H1 (cell line): ENCODE measurements around the gene TKTL2. TPM values are rescaled to one million over a fixed set of nuclear protein-coding genes. Genes with fewer than 3 reads are reported as not detected.

Experiments used
- CTCF ChIA-PET: fragments of 300-600 bp; sonication (Branson Sonifier 250); formaldehyde crosslinking; loops from one replicate; lab custom pipeline; 2021; ENCODE audit not compliant: partially characterized antibody; lab: Charles Lee
- POLR2A ChIA-PET: fragments of 300-600 bp; sonication (Branson Sonifier 250); formaldehyde crosslinking; loops from one replicate; lab custom pipeline; 2021; ENCODE audit warnings: inconsistent platforms; ENCODE audit not compliant: partially characterized antibody; lab: Charles Lee
- DNase-seq, 2 experiments: peaks; one replicate each; pipeline versions ENCODE4 v3.0.0 to v3.0.0-alpha.2; 2010 to 2022; ENCODE audit warnings: low spot score in 2 of 2, low read depth in 1 of 2, mixed read lengths in 1 of 2
- FAIRE-seq: peaks from 2 replicates; lab custom pipeline; 2011; peaks lifted over from hg19 to GRCh38; lab: Jason Lieb, UNC
- H2AFZ ChIP-seq: 2 replicates; pipeline ENCODE4 v1.8.1; 2012; ENCODE audit warnings: low read length, inconsistent platforms
- H2AK5ac ChIP-seq: 2 replicates; pipeline ENCODE4 v1.6.1; 2013; ENCODE audit warnings: low read depth, low read length
- H2BK120ac ChIP-seq: replicated peaks from 2 replicates; pipeline ENCODE3; 2013; ENCODE audit warnings: low read depth, low read length, inconsistent platforms
- H2BK12ac ChIP-seq: 2 replicates; pipeline ENCODE4 v1.6.1; 2013; ENCODE audit warnings: low read depth, low read length
- H2BK15ac ChIP-seq: 2 replicates; pipeline ENCODE4 v1.6.1; 2013; ENCODE audit warnings: low read length
- H2BK20ac ChIP-seq: 2 replicates; pipeline ENCODE4 v1.6.1; 2013; ENCODE audit warnings: low read length
- H2BK5ac ChIP-seq: 2 replicates; pipeline ENCODE4 v1.6.1; 2013; ENCODE audit warnings: low read depth, low read length
- H3K14ac ChIP-seq: 2 replicates; pipeline ENCODE4 v1.6.1; 2013; ENCODE audit warnings: inconsistent platforms; ENCODE audit not compliant: insufficient read length
- H3K18ac ChIP-seq: 2 replicates; pipeline ENCODE4 v1.6.1; 2013; ENCODE audit warnings: low read length; ENCODE audit errors: extremely low read depth
- H3K23ac ChIP-seq: 2 replicates; pipeline ENCODE4 v1.6.1; 2013; ENCODE audit warnings: inconsistent platforms; ENCODE audit not compliant: insufficient read length
- H3K23me2 ChIP-seq: 2 replicates; pipeline ENCODE4 v1.6.1; 2013; ENCODE audit warnings: low read depth, low read length
- H3K27ac ChIP-seq: 2 replicates; pipeline ENCODE4 v1.6.1; 2011; ENCODE audit warnings: low read depth, low read length, inconsistent platforms
- H3K27me3 ChIP-seq, 4 experiments: replicated peaks in 1 of 4; 1 replicate in 1 of 4; 2 replicates in 3 of 4; pipeline versions ENCODE4 v1.6.1 to v1.8.1; 2011 to 2013; ENCODE audit warnings: low read length in 3 of 4, mild to moderate bottlenecking in 3 of 4, inconsistent platforms in 2 of 4, mixed read lengths in 2 of 4, moderate library complexity in 1 of 4; ENCODE audit not compliant: control insufficient read depth in 3 of 4, insufficient read depth in 3 of 4; ENCODE audit errors: extremely low read depth in 1 of 4
- H3K36me3 ChIP-seq, 4 experiments: 2 replicates each; pipeline versions ENCODE4 v1.6.1 to v1.8.1; 2011 to 2013; ENCODE audit warnings: mild to moderate bottlenecking in 4 of 4, low read length in 3 of 4, moderate library complexity in 2 of 4, control low read depth in 1 of 4, inconsistent platforms in 1 of 4; ENCODE audit not compliant: insufficient read depth in 4 of 4, control insufficient read depth in 2 of 4
- H3K4ac ChIP-seq: replicated peaks from 2 replicates; pipeline ENCODE3; 2013; ENCODE audit warnings: low read length, low read depth, mixed read lengths, inconsistent platforms; ENCODE audit not compliant: insufficient read length
- H3K4me1 ChIP-seq, 4 experiments: replicated peaks in 1 of 4; 1 replicate in 1 of 4; 2 replicates in 3 of 4; pipeline versions ENCODE4 v1.6.1 to v1.8.1; 2011 to 2013; ENCODE audit warnings: low read length in 3 of 4, inconsistent platforms in 2 of 4, mixed read lengths in 1 of 4; ENCODE audit not compliant: insufficient read depth in 4 of 4, control insufficient read depth in 3 of 4
- H3K4me2 ChIP-seq, 2 experiments: 2 replicates each; pipeline versions ENCODE4 v1.6.1 to v1.8.1; 2011 to 2013; ENCODE audit warnings: low read depth in 2 of 2, low read length in 2 of 2, control low read depth in 1 of 2, inconsistent platforms in 1 of 2, mild to moderate bottlenecking in 1 of 2; ENCODE audit not compliant: insufficient read depth in 1 of 2
- H3K4me3 ChIP-seq, 4 experiments: fragments of 200-600, 300-600 bp in 1 of 4; sonication (generic), shearing (Covaris generic), sonication (Bioruptor Twin) in 1 of 4; 2 replicates each; pipeline versions ENCODE4 v1.5.1 to v1.8.1; 2011 to 2016; ENCODE audit warnings: low read length in 4 of 4, low read depth in 3 of 4, control low read depth in 2 of 4, inconsistent platforms in 2 of 4, mild to moderate bottlenecking in 2 of 4, mixed read lengths in 1 of 4, moderate library complexity in 1 of 4; ENCODE audit not compliant: insufficient read depth in 2 of 4; ENCODE audit errors: extremely low read depth in 1 of 4
- H3K56ac ChIP-seq: replicated peaks from 2 replicates; pipeline ENCODE3; 2013; ENCODE audit warnings: low read depth, mild to moderate bottlenecking, mixed read lengths, low read length, inconsistent platforms; ENCODE audit not compliant: insufficient read length
- H3K79me1 ChIP-seq: 2 replicates; pipeline ENCODE4 v1.6.1; 2013; ENCODE audit warnings: low read depth, low read length, control low read depth
- H3K79me2 ChIP-seq, 2 experiments: 2 replicates each; pipeline versions ENCODE4 v1.6.1 to v1.8.1; 2012 to 2013; ENCODE audit warnings: low read length in 2 of 2, mild to moderate bottlenecking in 2 of 2, inconsistent platforms in 1 of 2; ENCODE audit not compliant: insufficient read depth in 2 of 2, control insufficient read depth in 1 of 2
- H3K9ac ChIP-seq, 4 experiments: replicated peaks in 1 of 4; 1 replicate in 1 of 4; 2 replicates in 3 of 4; pipeline versions ENCODE4 v1.6.1 to v1.8.1; 2011 to 2013; ENCODE audit warnings: low read depth in 3 of 4, low read length in 3 of 4, control low read depth in 2 of 4, mild to moderate bottlenecking in 2 of 4, moderate library complexity in 2 of 4, inconsistent platforms in 1 of 4; ENCODE audit errors: extremely low read depth in 1 of 4
- H3K9me3 ChIP-seq, 2 experiments: 2 replicates each; pipeline versions ENCODE4 v1.6.1 to v1.8.1; 2012 to 2013; ENCODE audit warnings: mild to moderate bottlenecking in 2 of 2, moderate library complexity in 2 of 2, control low read depth in 1 of 2, inconsistent platforms in 1 of 2, low read depth in 1 of 2, low read length in 1 of 2, mixed read lengths in 1 of 2; ENCODE audit not compliant: insufficient read depth in 2 of 2
- H4K20me1 ChIP-seq, 2 experiments: replicated peaks in 1 of 2; 2 replicates each; pipeline versions ENCODE3 to v1.8.1; 2011 to 2013; ENCODE audit warnings: inconsistent platforms in 2 of 2, low read length in 2 of 2, mild to moderate bottlenecking in 1 of 2; ENCODE audit not compliant: insufficient read depth in 2 of 2, control insufficient read depth in 1 of 2
- H4K5ac ChIP-seq: 2 replicates; pipeline ENCODE4 v1.6.1; 2013; ENCODE audit warnings: low read length, low read depth, mixed read lengths, inconsistent platforms; ENCODE audit not compliant: insufficient read length
- H4K8ac ChIP-seq: 2 replicates; pipeline ENCODE4 v1.8.0; 2013; ENCODE audit warnings: mild to moderate bottlenecking, moderate library complexity, low read length, inconsistent platforms; ENCODE audit not compliant: insufficient read depth; ENCODE audit errors: extremely low read depth
- H4K91ac ChIP-seq: replicated peaks from 2 replicates; pipeline ENCODE3; 2013; ENCODE audit warnings: low read length, mixed read lengths, inconsistent platforms; ENCODE audit not compliant: insufficient read length
- ASH2L ChIP-seq: fragments of 200-600, 300-600 bp; sonication (generic); IDR thresholded peaks from one replicate; pipeline ENCODE4 v1.7.1; 2017; ENCODE audit warnings: low read length
- ATF3 ChIP-seq: IDR thresholded peaks from 2 replicates; pipeline ENCODE4 v1.6.1; 2011; ENCODE audit warnings: low read depth, mild to moderate bottlenecking, low read length; ENCODE audit not compliant: insufficient read depth
- BACH1 ChIP-seq: IDR thresholded peaks from 2 replicates; pipeline ENCODE4 v1.6.1; 2012; ENCODE audit warnings: low read length, improper control_type of control experiment
- CBX5 ChIP-seq: fragments of 300-800, 300-1000 bp; sonication (generic); IDR thresholded peaks from 2 replicates; pipeline ENCODE4 v1.7.1; 2016; ENCODE audit warnings: antibody characterized with exemption, low read length, low read depth
- CBX8 ChIP-seq: fragments of 300-800, 300-1000 bp; sonication (generic); IDR thresholded peaks from 2 replicates; pipeline ENCODE4 v1.7.1; 2016; ENCODE audit warnings: low read depth, low read length, borderline replicate concordance
- CREB1 ChIP-seq: IDR thresholded peaks from 2 replicates; pipeline ENCODE4 v1.6.1; 2012; ENCODE audit warnings: inconsistent platforms
- E2F6 ChIP-seq: IDR thresholded peaks from 2 replicates; pipeline ENCODE4 v1.6.1; 2012; ENCODE audit warnings: inconsistent platforms
- KDM4A ChIP-seq: IDR thresholded peaks from one replicate; pipeline ENCODE4 v1.7.1; 2012; ENCODE audit warnings: low read depth, mild to moderate bottlenecking, moderate library complexity, low read length, inconsistent platforms; ENCODE audit not compliant: severe bottlenecking
- MAX ChIP-seq: IDR thresholded peaks from 2 replicates; pipeline ENCODE4 v1.6.1; 2012; ENCODE audit warnings: inconsistent platforms
- POU5F1 ChIP-seq: IDR thresholded peaks from 2 replicates; pipeline ENCODE4 v1.6.1; 2011; ENCODE audit warnings: low read depth, mild to moderate bottlenecking, low read length, moderate library complexity
- RBBP5 ChIP-seq: IDR thresholded peaks from 2 replicates; pipeline ENCODE4 v1.7.1; 2012; ENCODE audit warnings: low read depth, mild to moderate bottlenecking, inconsistent platforms, low read length, moderate library complexity, borderline replicate concordance
- RNF2 ChIP-seq: fragments of 200-900, 300-1000 bp; sonication (generic); IDR thresholded peaks from 2 replicates; pipeline ENCODE4 v1.7.1; 2016; ENCODE audit warnings: borderline replicate concordance, low read depth, mild to moderate bottlenecking, antibody characterized with exemption, low read length; ENCODE audit not compliant: poor library complexity, severe bottlenecking; ENCODE audit errors: missing control alignments
- TCF12 ChIP-seq: IDR thresholded peaks from 2 replicates; pipeline ENCODE4 v1.6.1; 2011; ENCODE audit warnings: low read depth, mild to moderate bottlenecking, low read length
- WGBS, 2 experiments: shearing (Covaris generic) in 1 of 2; methylation state at CpG; one replicate each; pipeline versions ENCODE4 v1.1.6 to v1.1.7; 2013 to 2015; ENCODE audit warnings: low lambda C conversion rate in 2 of 2, mixed read lengths in 2 of 2, inconsistent platforms in 1 of 2, low coverage in 1 of 2, missing lambda C conversion rate in 1 of 2; ENCODE audit not compliant: insufficient replicate concordance in 2 of 2, insufficient coverage in 1 of 2, insufficient read length in 1 of 2; ENCODE audit errors: extremely low coverage in 1 of 2, missing lambda C conversion rate in 1 of 2; 5-methylcytosine and 5-hydroxymethylcytosine counted together
- polyA plus RNA-seq, 7 experiments: library from polyadenylated mRNA; depleted of rRNA in 3 of 7; stranded (reverse) in 5 of 7; unstranded in 2 of 7; fragments of >200 nt in 5 of 7; fragments of 200-250 nt in 2 of 7; gene quantifications; 1 replicate in 5 of 7; 2 replicates in 1 of 7; 4 replicates in 1 of 7; pipeline versions ENCODE4 v1.2.1 to v1.2.3, GENCODE V29; 2011 to 2013; ENCODE audit warnings: missing spikeins in 2 of 7, mixed read lengths in 2 of 7
- total RNA-seq: library from RNA; stranded (reverse); fragmentation: NEBNext Ultra II Directional; extraction: Animal tissue kit (Norgen Biotek cat#: 25700); gene quantifications from 2 replicates; pipeline ENCODE4 v1.2.1, GENCODE V29; 2021

The TKTL2 gene
- total and polyA plus RNA-seq, 2 of the 8 experiments (the other 6 are each of a cell fraction or from before 2014, with no cell fraction given): not detected

- FAIRE-seq: no peak
- no peak overlapping the region for H4K91ac ChIP-seq
- no peak overlapping the region for H2AK5ac ChIP-seq
- H3K79me2 ChIP-seq: no peaks in the 10 kb centered on the region; a peak in 1 of 4 replicates
- H2BK5ac ChIP-seq: no peak overlapping the region
- no peaks in the 10 kb centered on the region for H3K36me3 ChIP-seq
- H3K4me2 ChIP-seq: no peak overlapping the region
- H2BK15ac ChIP-seq: no peak overlapping the region
- H3K9ac ChIP-seq: no peak overlapping the region
- no peaks in the 10 kb centered on the region for H3K4me1 ChIP-seq
- 88% methylated on average over 3 of the region's 3 CpGs; no CpG with 5 or more reads in 1 of the 2 experiments for WGBS, 2 experiments
- ChIA-PET POLR2A (interaction anchor here (1.4 kb wide), 1 partner anchor 20 kb away, joined by 5 read pairs; the partner anchor contains the start of gene TMA16), CTCF (interaction anchor here (1.4 kb wide), 1 partner anchor 74 kb away, joined by 3 read pairs; no protein-coding TSS in a partner anchor)
- H2BK12ac ChIP-seq: no peak overlapping the region
- no peak for DNase-seq
- H3K9me3 ChIP-seq: no peaks in the 10 kb centered on the region
- no peaks in the 10 kb centered on the region for H4K20me1 ChIP-seq
- no peaks in the 10 kb centered on the region for H3K79me1 ChIP-seq
- H3K4ac ChIP-seq: no peak overlapping the region
- no peak overlapping the region for H3K27ac ChIP-seq
- no peak overlapping the region for H3K4me3 ChIP-seq
- H3K23me2 ChIP-seq: no peaks in the 10 kb centered on the region
- H2BK120ac ChIP-seq: no peak overlapping the region
- H3K27me3 ChIP-seq: no peaks in the 10 kb centered on the region
- H3K14ac ChIP-seq: no peak overlapping the region
- H4K5ac ChIP-seq: no peak overlapping the region
- H3K56ac ChIP-seq: no peak overlapping the region
- H3K23ac ChIP-seq: no peak overlapping the region
- no peak overlapping the region for H4K8ac ChIP-seq
- no peak overlapping the region for H2AFZ ChIP-seq
- no peak overlapping the region for H2BK20ac ChIP-seq
- H3K18ac ChIP-seq: no peak overlapping the region
- no peak for TF ChIP-seq TCF12
- TF ChIP-seq RNF2: no peak
- no peak for TF ChIP-seq ATF3
- no peak for TF ChIP-seq ASH2L
- TF ChIP-seq POU5F1: no peak
- no peak for TF ChIP-seq BACH1
- no peak for TF ChIP-seq RBBP5
- no peak for TF ChIP-seq KDM4A
- no peak for TF ChIP-seq E2F6
- no peak for TF ChIP-seq CREB1
- TF ChIP-seq MAX: no peak
- no peak for TF ChIP-seq CBX5
- TF ChIP-seq CBX8: no peak
These were observed 473 bp upstream of the TKTL2 start for GRCh38 chr4:163474027-163474426.
